GM12892 (cell line): Measurements from ENCODE around the gene PKHD1.

ENCODE experiments used
- POLR2A ChIP-seq: IDR thresholded peaks from 2 replicates; pipeline ENCODE4 v1.6.1; 2011; ENCODE audit warnings: low read depth, low read length, control low read depth
- POLR2AphosphoS5 ChIP-seq: IDR thresholded peaks from 2 replicates; pipeline ENCODE4 v1.6.1; 2011; ENCODE audit warnings: low read depth, low read length, control low read depth

GRCh38 chr6:51619042-51619799, 468.2 kb downstream of the PKHD1 start:
- no peak for TF ChIP-seq POLR2A
- TF ChIP-seq POLR2AphosphoS5: no peak
